Measurements from ENCODE around the gene AQP5. TPM values are rescaled to one million over a fixed set of nuclear protein-coding genes. Genes with fewer than 3 reads are reported as not detected.

AQP5 gene
- total RNA-seq, 4 donors from 2014 or later = 0.21 TPM; not detected in 3

- no peak overlapping the region for H3K4me3 ChIP-seq
- no peak overlapping the region for H3K27ac ChIP-seq
- H3K9me3 ChIP-seq = no peaks in the 10 kb centered on the region
- no peaks in the 10 kb centered on the region for H3K36me3 ChIP-seq
- 83 to 86% methylated on average over 11 of the region's 11 CpGs for WGBS, 2 donors
- H3K4me1 ChIP-seq = peaks cover 0 to 27% (median 4%) of the 10 kb centered on the region in 4 donors
- no peaks in the 10 kb centered on the region for H3K27me3 ChIP-seq
- TF ChIP-seq EP300 (IDR thresholded peaks at IDR 0.05) = no peak
- no peak for TF ChIP-seq CTCF (IDR thresholded peaks at IDR 0.05)
- TF ChIP-seq POLR2A (IDR thresholded peaks at IDR 0.05) = no peak
- DNase-seq (ENCODE audit: low spot score in 2 of 2) = no peak
Measured at GRCh38 chr12:49925433-49926204, 36.1 kb upstream of the AQP5 start.

GRCh38 chr12:49928471-49928870, 33.2 kb upstream of the AQP5 start:
- TF ChIP-seq EP300 (IDR thresholded peaks at IDR 0.05) (no peak), CTCF (IDR thresholded peaks at IDR 0.05) (no peak), POLR2A (IDR thresholded peaks at IDR 0.05) (no peak)
- no peak overlapping the region for H3K4me3 ChIP-seq
- H3K9me3 ChIP-seq = no peaks in the 10 kb centered on the region
- WGBS, 2 donors = 90 to 91% methylated on average over 6 of the region's 6 CpGs
- no peaks in the 10 kb centered on the region for H3K36me3 ChIP-seq
- no peaks in the 10 kb centered on the region for H3K27me3 ChIP-seq
- H3K4me1 ChIP-seq = peaks cover 0 to 10% (median 1%) of the 10 kb centered on the region in 4 donors
- DNase-seq (ENCODE audit: low spot score in 2 of 2) = no peak
- H3K27ac ChIP-seq = no peak overlapping the region

- Histone ChIP-seq H3K27ac (no peak overlapping the region), H3K36me3 (no peaks in the 10 kb centered on the region), H3K4me3 (no peak overlapping the region), H3K4me1 (no peaks in the 10 kb centered on the region), H3K9me3 (no peaks in the 10 kb centered on the region), H3K27me3 (no peaks in the 10 kb centered on the region)
- DNase-seq (ENCODE audit: low spot score in 2 of 2) = no peak
- 80 to 83% methylated on average over 7 of the region's 7 CpGs for WGBS, 2 donors
- TF ChIP-seq POLR2A (IDR thresholded peaks at IDR 0.05) (no peak), CTCF (IDR thresholded peaks at IDR 0.05) (no peak), EP300 (IDR thresholded peaks at IDR 0.05) (no peak)
Measured at GRCh38 chr12:49929581-49929980, 32.1 kb upstream of the AQP5 start.

- H3K27me3 ChIP-seq = no peaks in the 10 kb centered on the region
- no peaks in the 10 kb centered on the region for H3K4me1 ChIP-seq
- no peaks in the 10 kb centered on the region for H3K36me3 ChIP-seq
- no peak for DNase-seq (ENCODE audit: low spot score in 2 of 2)
- H3K9me3 ChIP-seq = no peaks in the 10 kb centered on the region
- WGBS, 2 donors = 62 to 68% methylated on average over 3 of the region's 3 CpGs
- H3K4me3 ChIP-seq = no peak overlapping the region
- H3K27ac ChIP-seq = no peak overlapping the region
- TF ChIP-seq POLR2A (IDR thresholded peaks at IDR 0.05) = no peak
- TF ChIP-seq EP300 (IDR thresholded peaks at IDR 0.05) = no peak
Measured at GRCh38 chr12:49930515-49931288, 31.0 kb upstream of the AQP5 start.

- no peak for DNase-seq (ENCODE audit: low spot score in 2 of 2)
- no peaks in the 10 kb centered on the region for H3K36me3 ChIP-seq
- H3K27me3 ChIP-seq = no peaks in the 10 kb centered on the region
- H3K27ac ChIP-seq = no peak overlapping the region
- H3K9me3 ChIP-seq = no peaks in the 10 kb centered on the region
- H3K4me3 ChIP-seq = no peak overlapping the region
- TF ChIP-seq EP300 (IDR thresholded peaks at IDR 0.05) (no peak), POLR2A (IDR thresholded peaks at IDR 0.05) (no peak)
- 63 to 90% methylated on average over 6 to 7 of the region's 7 CpGs for whole genome bisulfite sequencing, 2 donors
- H3K4me1 ChIP-seq = no peaks in the 10 kb centered on the region
Measured at GRCh38 chr12:49932023-49932422, 29.6 kb upstream of the AQP5 start.
